Ascending aorta (tissue), 2 donors: ENCODE results near the gene ADAM22. TPM values are rescaled to one million over a fixed set of nuclear protein-coding genes. Genes with fewer than 3 reads are reported as not detected.

Experiments used
- DNase-seq, 2 donors: peaks; one replicate each; pipeline ENCODE4 v3.0.0-alpha.2; 2019; ENCODE audit warnings: low spot score in 2 of 2
- H3K27ac ChIP-seq, 2 donors: fragments of 200-600 bp; sonication (generic); one replicate each; pipeline ENCODE4 v1.5.1; 2016 to 2017; ENCODE audit warnings: mild to moderate bottlenecking in 1 of 2
- H3K27me3 ChIP-seq: fragments of 200-600 bp; sonication (generic); one replicate; pipeline ENCODE4 v1.5.1; 2017
- H3K36me3 ChIP-seq, 2 donors: fragments of 200-600 bp; sonication (generic); one replicate each; pipeline ENCODE4 v1.5.1; 2016
- H3K4me1 ChIP-seq, 2 donors: fragments of 200-600 bp; sonication (generic); one replicate each; pipeline ENCODE4 v1.5.1; 2016 to 2017; ENCODE audit warnings: mild to moderate bottlenecking in 1 of 2
- H3K4me3 ChIP-seq, 2 donors: fragments of 200-600 bp; sonication (generic); one replicate each; pipeline ENCODE4 v1.5.1; 2016 to 2017; ENCODE audit warnings: mild to moderate bottlenecking in 1 of 2
- H3K9me3 ChIP-seq, 2 donors: fragments of 200-600 bp; sonication (generic); one replicate each; pipeline ENCODE4 v1.5.1; 2016
- CTCF ChIP-seq, 3 experiments: fragments of 200-600 bp in 2 of 3; fragments of 450-650 bp in 1 of 3; sonication (generic) in 2 of 3; IDR thresholded peaks; one replicate each; pipeline ENCODE4 v1.5.1; 2016 to 2019; ENCODE audit warnings: antibody characterized with exemption in 3 of 3, mild to moderate bottlenecking in 1 of 3, moderate library complexity in 1 of 3
- intact Hi-C: fragments of 100-400 bp; cut with DNase I; formaldehyde crosslinking; loops from one replicate; pipeline ENCODE4 v1.15.1; 2023
- total RNA-seq: library from RNA; depleted of rRNA; stranded (reverse); fragments of >200 nt; gene quantifications from one replicate; pipeline ENCODE4 v1.1.0, GENCODE V29; 2016

The ADAM22 gene
- total RNA-seq, 1 donor from 2014 or later = 0.85 TPM

- H3K27ac ChIP-seq = no peak overlapping the region
- H3K36me3 ChIP-seq = no peaks in the 10 kb centered on the region
- no peaks in the 10 kb centered on the region for H3K4me1 ChIP-seq
- no peak overlapping the region for H3K4me3 ChIP-seq
- H3K9me3 ChIP-seq = no peaks in the 10 kb centered on the region
- peak in 2 of 3 experiments; percentile 23 to 53 for TF ChIP-seq CTCF (IDR thresholded peaks at IDR 0.05)
- H3K27me3 ChIP-seq = no peaks in the 10 kb centered on the region
- no peak for DNase-seq
- intact Hi-C loops = no loop called here
These were observed 235.8 kb downstream of the ADAM22 start for GRCh38 chr7:88169717-88170320.

DNA sequence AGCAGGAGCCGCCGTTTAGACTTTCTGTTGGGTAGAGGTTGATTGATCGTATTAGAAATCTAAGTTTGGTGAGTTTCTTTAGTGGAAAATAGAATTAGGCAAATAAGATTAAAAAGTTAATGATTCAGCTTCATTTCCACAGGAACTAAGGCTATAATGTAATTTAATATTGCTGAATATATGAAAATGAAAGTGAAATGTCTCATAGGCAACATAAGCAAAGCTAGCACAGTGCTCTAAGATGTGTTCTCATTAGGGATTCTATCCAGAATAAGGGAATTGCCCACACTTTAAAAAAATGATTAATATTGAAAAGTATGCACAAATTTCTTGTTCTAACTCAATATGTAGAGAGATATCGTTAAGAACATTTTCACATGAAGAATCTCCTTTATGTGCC is 238.8 kb downstream of the ADAM22 start:
- no peak overlapping the region for H3K4me3 ChIP-seq
- intact Hi-C loops = no loop called here
- no peak for TF ChIP-seq CTCF (IDR thresholded peaks at IDR 0.05)
- DNase-seq = no peak
- no peak overlapping the region for H3K27ac ChIP-seq
- H3K36me3 ChIP-seq = no peaks in the 10 kb centered on the region
- H3K9me3 ChIP-seq = no peaks in the 10 kb centered on the region
- no peaks in the 10 kb centered on the region for H3K27me3 ChIP-seq
- H3K4me1 ChIP-seq = no peaks in the 10 kb centered on the region

DNA sequence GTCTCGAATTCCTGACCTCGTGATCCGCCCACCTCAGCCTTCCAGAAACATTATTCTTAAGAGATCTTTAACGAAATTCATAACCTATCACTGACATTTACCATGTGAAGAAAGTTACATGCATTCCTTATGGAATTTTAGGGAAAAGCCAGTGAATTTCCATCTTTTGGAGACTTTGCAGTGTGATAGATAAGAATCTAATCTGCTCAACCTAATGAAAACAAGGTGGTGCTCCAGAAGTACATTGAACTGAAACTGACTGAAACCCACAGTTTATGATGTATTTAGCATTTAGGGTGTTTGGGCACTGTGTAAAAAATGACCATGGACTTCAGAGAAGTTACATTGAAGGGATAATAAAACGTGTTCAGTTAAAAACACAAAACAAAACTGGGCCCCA is 242.1 kb downstream of the ADAM22 start:
- no peaks in the 10 kb centered on the region for H3K4me1 ChIP-seq
- H3K27ac ChIP-seq = no peak overlapping the region
- H3K9me3 ChIP-seq = no peaks in the 10 kb centered on the region
- TF ChIP-seq CTCF (IDR thresholded peaks at IDR 0.05) = no peak
- no peak for DNase-seq
- no peak overlapping the region for H3K4me3 ChIP-seq
- H3K36me3 ChIP-seq = no peaks in the 10 kb centered on the region
- intact Hi-C loops = no loop called here
- no peaks in the 10 kb centered on the region for H3K27me3 ChIP-seq

DNA sequence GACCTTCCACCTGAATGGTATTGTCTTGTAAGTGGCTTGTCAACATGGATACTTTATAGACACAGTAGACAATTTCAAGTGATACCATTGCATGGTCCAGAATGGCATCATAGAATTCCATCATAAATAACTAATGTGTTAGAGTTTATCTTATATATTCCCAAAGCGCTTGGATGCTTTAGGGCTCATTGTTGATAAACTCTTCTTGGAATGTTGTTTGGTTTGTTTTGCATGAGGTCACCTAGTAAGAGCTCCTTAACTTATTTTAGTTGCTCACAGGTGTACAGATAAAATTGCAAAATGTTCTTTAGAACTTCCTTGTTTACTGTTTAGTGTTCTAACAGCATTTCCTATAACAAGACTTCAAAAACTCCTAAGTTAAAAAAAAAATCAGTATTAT is 249.0 kb downstream of the ADAM22 start:
- no peak for TF ChIP-seq CTCF (IDR thresholded peaks at IDR 0.05)
- intact Hi-C loops = no loop called here
- Histone ChIP-seq H3K27ac (no peak overlapping the region), H3K9me3 (no peaks in the 10 kb centered on the region), H3K4me3 (no peak overlapping the region), H3K36me3 (no peaks in the 10 kb centered on the region), H3K4me1 (no peaks in the 10 kb centered on the region), H3K27me3 (no peaks in the 10 kb centered on the region)
- DNase-seq = no peak

DNA sequence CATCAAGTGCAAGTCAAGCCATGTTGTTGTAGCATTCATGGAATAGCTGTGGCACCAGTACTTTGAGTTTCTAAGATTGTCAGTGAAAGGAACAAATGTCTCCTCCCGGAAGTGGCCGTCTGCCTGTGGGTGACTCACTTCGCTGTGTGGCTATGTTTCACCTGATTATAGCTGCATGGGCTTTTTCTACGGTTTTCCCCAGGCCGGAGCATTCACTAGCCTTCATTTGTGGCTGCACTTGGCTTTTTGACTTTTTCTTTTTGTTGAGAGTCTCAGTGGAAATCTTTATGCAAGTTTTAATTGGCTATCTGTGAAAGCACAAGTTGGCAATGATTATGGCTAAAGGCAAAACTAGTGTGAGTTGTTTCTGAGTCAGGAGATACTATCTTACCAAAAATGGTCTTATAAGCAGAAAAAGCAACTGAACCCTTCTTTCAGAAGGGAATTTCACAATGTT is 250.8 kb downstream of the ADAM22 start:
- peak in 1 of 2 donors; percentile 65 for DNase-seq
- Histone ChIP-seq H3K36me3 (no peaks in the 10 kb centered on the region), H3K4me1 (no peaks in the 10 kb centered on the region), H3K27me3 (no peaks in the 10 kb centered on the region), H3K4me3 (no peak overlapping the region), H3K9me3 (no peaks in the 10 kb centered on the region), H3K27ac (peak overlapping the region in 1 of 2 donors; percentile 23)
- no peak for TF ChIP-seq CTCF (IDR thresholded peaks at IDR 0.05)
- intact Hi-C loops = no loop called here

DNA sequence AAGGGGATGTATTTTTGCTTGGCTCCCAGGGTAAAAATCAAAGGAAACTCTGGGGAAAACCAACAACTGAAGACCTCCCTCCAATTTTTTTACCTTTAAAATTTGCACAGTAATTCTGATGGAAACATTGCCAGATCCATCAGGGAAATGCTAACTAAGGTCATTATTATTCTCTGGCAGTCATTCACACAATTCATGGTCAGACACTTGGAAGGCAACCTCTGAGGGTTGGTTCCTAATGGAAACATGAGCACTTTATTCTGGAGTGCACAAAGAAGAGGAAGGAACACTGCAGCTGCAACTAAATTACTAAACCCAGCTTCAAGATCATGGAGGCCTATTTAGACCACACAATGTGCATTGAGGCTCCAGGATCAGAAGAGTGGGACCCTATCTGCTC is 251.6 kb downstream of the ADAM22 start:
- no peak overlapping the region for H3K27ac ChIP-seq
- TF ChIP-seq CTCF (IDR thresholded peaks at IDR 0.05) = no peak
- H3K4me1 ChIP-seq = no peaks in the 10 kb centered on the region
- H3K36me3 ChIP-seq = no peaks in the 10 kb centered on the region
- DNase-seq = no peak
- H3K4me3 ChIP-seq = no peak overlapping the region
- H3K27me3 ChIP-seq = no peaks in the 10 kb centered on the region
- intact Hi-C loops = no loop called here
- H3K9me3 ChIP-seq = no peaks in the 10 kb centered on the region
